ENCODE data around the gene UBAC2.

The UBAC2 gene

GRCh38 chr13:99383946-99384345 lies 183.3 kb downstream of the UBAC2 start:
- H3K4me1 ChIP-seq: no peaks in the 10 kb centered on the region
- no peaks in the 10 kb centered on the region for H3K9me3 ChIP-seq
- peaks cover 8% of the 10 kb centered on the region; the same call in 1 of the 2 replicates for H3K36me3 ChIP-seq
- no peaks in the 10 kb centered on the region for H3K27me3 ChIP-seq
- DNase-seq: no peak
- no peak for TF ChIP-seq CTCF (IDR thresholded peaks at IDR 0.05; ENCODE audit: low read depth, low read length)
- H3K4me3 ChIP-seq (ENCODE audit: low read depth, low read length): no peak overlapping the region

DNA sequence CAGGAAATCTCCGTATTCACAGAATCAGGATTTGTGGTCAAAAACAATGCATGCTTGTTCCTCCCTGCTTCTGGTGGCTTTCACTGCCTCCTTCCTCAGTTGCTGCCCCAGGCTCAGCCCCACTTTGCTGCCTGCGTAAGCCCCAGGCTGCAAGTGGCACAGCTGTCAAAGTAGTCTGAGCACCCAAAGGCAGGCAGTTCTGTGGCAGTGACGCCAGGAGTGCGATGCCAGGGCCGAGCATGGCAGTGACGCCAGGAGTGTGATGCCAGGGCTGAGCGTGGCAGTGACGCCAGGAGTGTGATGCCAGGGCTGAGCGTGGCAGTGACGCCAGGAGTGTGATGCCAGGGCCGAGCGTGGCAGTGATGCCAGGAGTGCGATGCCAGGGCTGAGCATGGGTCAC lies 183.8 kb downstream of the UBAC2 start:
- Histone ChIP-seq H3K4me1 (no peaks in the 10 kb centered on the region), H3K36me3 (peaks cover 8% of the 10 kb centered on the region; the same call in 1 of the 2 replicates), H3K9me3 (no peaks in the 10 kb centered on the region), H3K27me3 (no peaks in the 10 kb centered on the region), H3K4me3 (ENCODE audit: low read depth, low read length) (no peak overlapping the region)
- no peak for TF ChIP-seq CTCF (IDR thresholded peaks at IDR 0.05; ENCODE audit: low read depth, low read length)
- DNase-seq: no peak

DNA sequence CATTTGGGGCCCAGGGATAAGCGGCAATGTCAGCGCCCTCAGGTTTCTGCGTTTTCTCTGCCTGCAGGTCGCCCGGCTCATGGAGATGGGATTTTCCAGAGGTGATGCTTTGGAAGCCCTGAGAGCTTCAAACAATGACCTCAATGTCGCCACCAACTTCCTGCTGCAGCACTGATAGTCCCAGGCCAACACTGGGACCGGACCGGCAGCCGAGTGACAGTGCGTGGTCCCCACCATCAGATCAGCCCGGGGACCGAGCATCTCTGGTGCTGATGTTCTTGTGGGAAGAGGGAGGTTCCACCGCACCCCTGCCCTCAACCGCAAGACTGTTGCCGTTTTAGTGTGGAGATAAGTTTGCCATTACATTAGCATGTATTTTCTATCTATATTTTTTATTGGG lies 184.5 kb downstream of the UBAC2 start:
- H3K27me3 ChIP-seq: no peaks in the 10 kb centered on the region
- H3K4me3 ChIP-seq (ENCODE audit: low read depth, low read length): no peak overlapping the region
- H3K36me3 ChIP-seq: peaks cover 8% of the 10 kb centered on the region; the same call in 1 of the 2 replicates
- H3K4me1 ChIP-seq: no peaks in the 10 kb centered on the region
- TF ChIP-seq CTCF (IDR thresholded peaks at IDR 0.05; ENCODE audit: low read depth, low read length): no peak
- no peak for DNase-seq
- H3K9me3 ChIP-seq: no peaks in the 10 kb centered on the region

DNA sequence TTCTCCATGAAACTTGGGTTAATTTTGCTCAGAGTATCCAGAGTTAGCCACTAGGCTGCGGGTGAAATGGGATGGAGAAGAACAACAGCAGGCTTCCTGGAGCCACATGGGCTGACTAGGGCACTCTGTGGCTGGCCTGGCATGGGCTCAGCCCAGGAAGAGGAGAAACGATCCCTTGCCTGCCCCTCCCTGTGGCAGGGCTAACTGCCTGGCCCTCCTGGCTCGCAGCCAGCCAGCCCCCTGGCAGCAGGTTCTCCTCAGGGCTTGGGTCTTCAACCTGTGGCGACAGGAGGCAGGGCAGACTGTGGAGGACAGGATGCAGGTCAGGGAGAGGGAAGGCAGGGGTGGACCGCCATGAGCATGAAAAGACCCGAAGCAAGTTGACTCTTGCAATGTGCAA lies 185.3 kb downstream of the UBAC2 start:
- DNase-seq: no peak
- no peaks in the 10 kb centered on the region for H3K9me3 ChIP-seq
- no peak for TF ChIP-seq CTCF (IDR thresholded peaks at IDR 0.05; ENCODE audit: low read depth, low read length)
- H3K27me3 ChIP-seq: no peaks in the 10 kb centered on the region
- H3K4me1 ChIP-seq: no peaks in the 10 kb centered on the region
- peaks cover 8% of the 10 kb centered on the region; the same call in 1 of the 2 replicates for H3K36me3 ChIP-seq
- H3K4me3 ChIP-seq (ENCODE audit: low read depth, low read length): no peak overlapping the region

- H3K36me3 ChIP-seq: peaks cover 8% of the 10 kb centered on the region; the same call in 1 of the 2 replicates
- TF ChIP-seq CTCF (IDR thresholded peaks at IDR 0.05; ENCODE audit: low read depth, low read length): no peak
- H3K4me1 ChIP-seq: no peaks in the 10 kb centered on the region
- no peak overlapping the region for H3K4me3 ChIP-seq (ENCODE audit: low read depth, low read length)
- H3K27me3 ChIP-seq: no peaks in the 10 kb centered on the region
- no peak for DNase-seq
- H3K9me3 ChIP-seq: no peaks in the 10 kb centered on the region
Measured at GRCh38 chr13:99386495-99386894, 185.8 kb downstream of the UBAC2 start.

GRCh38 chr13:99386911-99387788 lies 186.5 kb downstream of the UBAC2 start:
- no peaks in the 10 kb centered on the region for H3K4me1 ChIP-seq
- peak; percentile 74 for TF ChIP-seq CTCF (IDR thresholded peaks at IDR 0.05; ENCODE audit: low read depth, low read length)
- peak; percentile 55 for DNase-seq
- no peak overlapping the region for H3K4me3 ChIP-seq (ENCODE audit: low read depth, low read length)
- no peaks in the 10 kb centered on the region for H3K9me3 ChIP-seq
- peaks cover 8% of the 10 kb centered on the region; the same call in 1 of the 2 replicates for H3K36me3 ChIP-seq
- no peaks in the 10 kb centered on the region for H3K27me3 ChIP-seq
